KMS-11 (cell line): ENCODE measurements around the gene NKX3-2.

Experiments
- H2AFZ ChIP-seq: fragments of 200-600 bp; sonication (generic); 2 replicates; pipeline ENCODE4 v1.6.1; 2016; ENCODE audit warnings: antibody characterized with exemption, mixed run types, low read depth
- H3K27ac ChIP-seq: fragments of 200-600 bp; sonication (generic); 2 replicates; pipeline ENCODE4 v1.6.1; 2016; ENCODE audit warnings: mild to moderate bottlenecking, mixed run types
- H3K27me3 ChIP-seq: fragments of 200-600 bp; sonication (generic); 2 replicates; pipeline ENCODE4 v1.6.1; 2017; ENCODE audit warnings: mild to moderate bottlenecking, low read depth, mixed run types, moderate library complexity; ENCODE audit not compliant: insufficient read depth
- H3K36me3 ChIP-seq: fragments of 200-600 bp; sonication (generic); 2 replicates; pipeline ENCODE4 v1.6.1; 2017; ENCODE audit warnings: mild to moderate bottlenecking, mixed run types; ENCODE audit not compliant: insufficient read depth
- H3K4me1 ChIP-seq: fragments of 200-600 bp; sonication (generic); 2 replicates; pipeline ENCODE4 v1.6.1; 2016; ENCODE audit warnings: mild to moderate bottlenecking, low read depth, mixed run types; ENCODE audit not compliant: poor library complexity, severe bottlenecking
- H3K4me2 ChIP-seq: fragments of 200-600 bp; sonication (generic); 2 replicates; pipeline ENCODE4 v1.7.0; 2016; ENCODE audit warnings: mild to moderate bottlenecking, mixed run types
- H3K4me3 ChIP-seq: fragments of 200-600 bp; sonication (generic); IDR thresholded peaks from 2 replicates; pipeline ENCODE4 v1.6.1; 2017; ENCODE audit warnings: low read depth, low read length, mixed read lengths; ENCODE audit not compliant: insufficient read depth
- H3K79me2 ChIP-seq: fragments of 200-600 bp; sonication (generic); 2 replicates; pipeline ENCODE4 v1.6.1; 2016; ENCODE audit warnings: low read depth, mixed run types; ENCODE audit not compliant: insufficient read depth
- H3K9ac ChIP-seq: fragments of 200-600 bp; sonication (generic); 2 replicates; pipeline ENCODE4 v1.6.1; 2016; ENCODE audit warnings: mild to moderate bottlenecking, mixed run types
- H4K20me1 ChIP-seq: fragments of 200-600 bp; sonication (generic); 2 replicates; pipeline ENCODE4 v1.6.1; 2016; ENCODE audit warnings: mild to moderate bottlenecking, mixed run types; ENCODE audit not compliant: insufficient read depth
- CTCF ChIP-seq: fragments of 200-600 bp; sonication (generic); conservative IDR thresholded peaks from 2 replicates; pipeline ENCODE4 v1.6.1; 2017; ENCODE audit warnings: low read depth, mild to moderate bottlenecking, antibody characterized with exemption, low read length, moderate library complexity, mixed read lengths

Gene NKX3-2

DNA sequence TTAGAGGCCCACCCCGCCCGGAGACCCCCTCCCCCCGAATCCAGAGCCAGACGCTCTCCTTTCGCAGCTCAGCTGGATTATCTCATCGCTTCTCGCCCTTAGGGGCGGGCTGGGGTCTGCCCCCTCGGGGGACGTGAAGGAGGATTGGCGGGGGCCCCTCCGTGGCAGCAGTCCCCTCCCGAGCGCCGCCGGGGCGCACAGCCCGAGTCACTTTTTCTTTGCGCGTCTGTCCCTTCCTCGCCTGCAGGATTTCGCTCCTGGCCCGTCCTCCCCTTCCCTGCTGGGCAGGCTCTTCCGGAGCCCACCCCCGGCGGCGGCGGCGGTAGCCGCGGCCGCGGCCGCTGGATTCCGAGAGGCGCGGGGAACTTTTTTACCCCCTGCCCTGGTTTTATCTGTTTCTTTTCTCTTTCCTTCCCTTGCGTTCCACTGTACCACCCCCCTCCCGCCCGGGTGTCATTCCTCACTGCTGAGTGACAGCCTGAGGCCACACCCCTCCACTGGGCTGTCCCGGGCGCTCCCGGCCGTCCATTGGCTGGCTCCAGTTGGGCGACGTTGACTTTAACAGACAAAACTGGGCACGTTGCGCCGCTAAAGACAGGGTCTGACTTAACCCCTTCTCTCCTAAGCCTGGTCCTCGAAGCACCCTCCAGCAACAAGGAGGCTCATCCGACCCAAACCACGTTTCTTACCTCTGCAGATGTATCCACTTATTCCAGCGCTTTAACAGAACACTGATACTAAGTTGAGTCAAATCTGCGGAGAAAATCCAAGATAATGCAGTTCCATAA, 492 bp upstream of the NKX3-2 start:
- Histone ChIP-seq H3K4me3 (peak overlapping the region; percentile 42), H4K20me1 (no peaks in the 10 kb centered on the region), H3K27ac (peak overlapping the region; percentile 91)

DNA sequence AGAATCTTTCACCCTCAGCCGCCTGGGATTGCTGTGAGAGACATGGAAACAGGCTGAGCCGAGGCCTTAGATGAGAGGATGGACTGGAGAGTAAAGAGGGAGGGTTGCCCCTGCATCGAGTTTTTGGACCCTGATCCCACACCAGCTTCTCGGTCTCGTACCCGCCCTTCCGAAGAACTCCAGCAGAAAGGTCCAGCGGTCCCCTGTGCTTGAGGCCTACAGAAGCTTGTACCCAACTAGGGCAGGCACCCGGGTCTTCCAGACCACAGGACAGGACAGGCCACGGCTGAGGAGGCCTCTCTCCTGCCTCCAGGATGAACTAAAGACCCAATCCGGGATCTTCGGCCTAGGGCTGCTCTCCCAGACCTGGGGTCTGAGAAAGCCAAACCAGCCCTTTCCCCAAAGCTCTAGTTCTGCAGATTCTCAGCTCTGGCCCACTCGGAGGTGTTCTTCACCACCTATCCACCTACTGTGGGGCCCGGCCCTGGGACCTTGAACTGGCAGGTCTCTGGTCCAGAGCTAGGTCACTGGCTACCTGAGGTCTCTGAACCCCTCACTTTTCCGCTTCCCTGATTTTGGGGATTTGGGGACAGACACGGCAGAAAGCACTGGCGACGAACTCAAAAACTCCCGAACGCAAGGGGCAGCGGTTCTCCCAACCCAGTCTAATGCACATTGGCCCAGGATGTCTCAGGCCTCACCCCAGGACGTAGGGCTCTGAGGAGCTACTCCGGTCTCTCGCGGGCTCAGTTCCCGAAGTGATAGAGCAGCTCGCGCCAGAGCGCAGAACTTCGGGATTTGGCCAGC, 1.1 kb downstream of the NKX3-2 start:
- no peak overlapping the region for H3K9ac ChIP-seq
- no peak overlapping the region for H3K4me2 ChIP-seq
- H3K79me2 ChIP-seq, result peaks cover 21% of the 10 kb centered on the region
- no peak overlapping the region for H3K4me3 ChIP-seq
- H3K27ac ChIP-seq, result no peak overlapping the region
- H3K4me1 ChIP-seq, result peaks cover 2% of the 10 kb centered on the region
- H3K36me3 ChIP-seq, result no peaks in the 10 kb centered on the region
- TF ChIP-seq CTCF, result no peak
- no peaks in the 10 kb centered on the region for H4K20me1 ChIP-seq
- H3K27me3 ChIP-seq, result no peaks in the 10 kb centered on the region
- H2AFZ ChIP-seq, result no peak overlapping the region

More for the DNA sequence above, 492 bp upstream of the NKX3-2 start:
- H3K9ac ChIP-seq, result peak overlapping the region; percentile 81
- H2AFZ ChIP-seq, result peak overlapping the region; percentile 34; the same call in 1 of the 2 replicates
- no peaks in the 10 kb centered on the region for H3K27me3 ChIP-seq
- TF ChIP-seq CTCF, result no peak
- no peaks in the 10 kb centered on the region for H3K36me3 ChIP-seq
- H3K4me1 ChIP-seq, result peaks cover 6% of the 10 kb centered on the region
- peaks cover 21% of the 10 kb centered on the region for H3K79me2 ChIP-seq
- peak overlapping the region; percentile 92 for H3K4me2 ChIP-seq

- no peak overlapping the region for H3K9ac ChIP-seq
- no peaks in the 10 kb centered on the region for H3K36me3 ChIP-seq
- no peak overlapping the region for H2AFZ ChIP-seq
- H3K4me2 ChIP-seq, result no peak overlapping the region
- H3K27ac ChIP-seq, result no peak overlapping the region
- H4K20me1 ChIP-seq, result no peaks in the 10 kb centered on the region
- H3K4me3 ChIP-seq, result no peak overlapping the region
- peaks cover 21% of the 10 kb centered on the region for H3K79me2 ChIP-seq
- no peaks in the 10 kb centered on the region for H3K27me3 ChIP-seq
- no peak for TF ChIP-seq CTCF
- H3K4me1 ChIP-seq, result no peaks in the 10 kb centered on the region
These were observed 1.7 kb downstream of the NKX3-2 start for GRCh38 chr4:13542577-13543031.

- Histone ChIP-seq H3K27me3 (no peaks in the 10 kb centered on the region), H2AFZ (no peak overlapping the region), H3K9ac (no peak overlapping the region), H3K4me1 (no peaks in the 10 kb centered on the region), H3K79me2 (peaks cover 19% of the 10 kb centered on the region), H3K4me2 (no peak overlapping the region), H3K27ac (no peak overlapping the region), H4K20me1 (no peaks in the 10 kb centered on the region), H3K36me3 (no peaks in the 10 kb centered on the region), H3K4me3 (no peak overlapping the region)
- no peak for TF ChIP-seq CTCF
These were observed 2.4 kb downstream of the NKX3-2 start for GRCh38 chr4:13541720-13542576.
